Bronchial epithelial cell (primary cell): ENCODE measurements around the gene CADPS2. TPM values are rescaled to one million over a fixed set of nuclear protein-coding genes. Genes with fewer than 3 reads are reported as not detected.

ENCODE experiments used
- DNase-seq: peaks from one replicate; pipeline ENCODE4 v3.0.0-alpha.2; 2010; ENCODE audit warnings: low read depth
- FAIRE-seq: peaks from 2 replicates; lab custom pipeline; 2011; peaks lifted over from hg19 to GRCh38; lab: Jason Lieb, UNC
- H3K27me3 ChIP-seq: 2 replicates; pipeline ENCODE4 v1.5.1; 2011; ENCODE audit warnings: low read length; ENCODE audit not compliant: control insufficient read depth, insufficient read depth
- H3K36me3 ChIP-seq: 2 replicates; pipeline ENCODE4 v1.5.1; 2011; ENCODE audit warnings: low read length; ENCODE audit not compliant: control insufficient read depth, insufficient read depth
- H3K4me3 ChIP-seq: 2 replicates; pipeline ENCODE4 v1.5.1; 2011; ENCODE audit warnings: mild to moderate bottlenecking, low read depth, low read length, control low read depth
- CTCF ChIP-seq: IDR thresholded peaks from 2 replicates; pipeline ENCODE4 v1.5.1; 2011; ENCODE audit warnings: mild to moderate bottlenecking, moderate library complexity, low read length, control low read depth, inconsistent platforms; ENCODE audit not compliant: insufficient read depth, severe bottlenecking
- total RNA-seq: library from RNA; depleted of rRNA; stranded (reverse); fragments of >200 nt; gene quantifications from 2 replicates; pipeline ENCODE4 v1.2.1, GENCODE V29; 2014

Gene CADPS2
- total RNA-seq, 1 donor from 2014 or later: 4.2 TPM

- DNase-seq (no peak), FAIRE-seq (no peak)
- no peak for TF ChIP-seq CTCF
- H3K4me3 ChIP-seq: no peak overlapping the region
- no peaks in the 10 kb centered on the region for H3K36me3 ChIP-seq
- H3K27me3 ChIP-seq: no peaks in the 10 kb centered on the region
These were observed 491.7 kb downstream of the CADPS2 start for GRCh38 chr7:122394512-122394911.

- DNase-seq (no peak), FAIRE-seq (no peak)
- H3K4me3 ChIP-seq: no peak overlapping the region
- no peaks in the 10 kb centered on the region for H3K27me3 ChIP-seq
- no peak for TF ChIP-seq CTCF
- no peaks in the 10 kb centered on the region for H3K36me3 ChIP-seq
These were observed 501.7 kb downstream of the CADPS2 start for GRCh38 chr7:122384528-122384927.

- H3K36me3 ChIP-seq: no peaks in the 10 kb centered on the region
- no peak for TF ChIP-seq CTCF
- H3K27me3 ChIP-seq: no peaks in the 10 kb centered on the region
- no peak overlapping the region for H3K4me3 ChIP-seq
- peak; percentile 1 for DNase-seq
- no peak for FAIRE-seq
These were observed 502.3 kb downstream of the CADPS2 start for GRCh38 chr7:122383934-122384333.

- no peak for DNase-seq
- no peak overlapping the region for H3K4me3 ChIP-seq
- TF ChIP-seq CTCF: no peak
- no peak for FAIRE-seq
- H3K27me3 ChIP-seq: no peaks in the 10 kb centered on the region
- no peaks in the 10 kb centered on the region for H3K36me3 ChIP-seq
These were observed 505.3 kb downstream of the CADPS2 start for GRCh38 chr7:122380992-122381391.

- DNase-seq (no peak), FAIRE-seq (no peak)
- Histone ChIP-seq H3K27me3 (no peaks in the 10 kb centered on the region), H3K36me3 (no peaks in the 10 kb centered on the region), H3K4me3 (no peak overlapping the region)
- TF ChIP-seq CTCF: no peak
These were observed 506.8 kb downstream of the CADPS2 start for GRCh38 chr7:122379491-122379890.

GRCh38 chr7:122369756-122370155, 516.5 kb downstream of the CADPS2 start:
- no peak for FAIRE-seq
- H3K36me3 ChIP-seq: no peaks in the 10 kb centered on the region
- DNase-seq: no peak
- no peak overlapping the region for H3K4me3 ChIP-seq
- no peaks in the 10 kb centered on the region for H3K27me3 ChIP-seq
- no peak for TF ChIP-seq CTCF
